Loucy (cell line): ENCODE data around the gene TACR1.

Experiments used
- H2AFZ ChIP-seq: fragments of 200-600 bp; sonication (generic); 2 replicates; pipeline ENCODE4 v1.6.0; 2016; ENCODE audit warnings: antibody characterized with exemption, mild to moderate bottlenecking, low read length, moderate library complexity
- H3F3A ChIP-seq: fragments of 200-600 bp; 2 replicates; pipeline ENCODE4 v1.6.0; 2016; ENCODE audit warnings: antibody characterized with exemption, low read depth, mild to moderate bottlenecking
- H3K27me3 ChIP-seq: fragments of 200-600 bp; sonication (generic); 2 replicates; pipeline ENCODE4 v1.6.1; 2014; ENCODE audit warnings: low read length, mild to moderate bottlenecking; ENCODE audit not compliant: insufficient read depth, poor library complexity, severe bottlenecking
- H3K36me3 ChIP-seq: fragments of 200-600 bp; sonication (generic); 2 replicates; pipeline ENCODE4 v1.6.1; 2016; ENCODE audit warnings: low read length; ENCODE audit not compliant: insufficient read depth
- H3K4me1 ChIP-seq: fragments of 200-600 bp; sonication (generic); 2 replicates; pipeline ENCODE4 v1.5.1; 2014; ENCODE audit warnings: low read length, mild to moderate bottlenecking; ENCODE audit not compliant: insufficient read depth, poor library complexity, severe bottlenecking
- H3K4me2 ChIP-seq: fragments of 200-600 bp; sonication (generic); 2 replicates; pipeline ENCODE4 v1.6.0; 2014; ENCODE audit warnings: antibody characterized with exemption, low read length, low read depth, mild to moderate bottlenecking; ENCODE audit not compliant: poor library complexity, severe bottlenecking
- H3K4me3 ChIP-seq: fragments of 200-600 bp; sonication (generic); 2 replicates; pipeline ENCODE4 v1.5.1; 2014; ENCODE audit warnings: low read length, mild to moderate bottlenecking, mixed read lengths; ENCODE audit not compliant: poor library complexity, severe bottlenecking
- H3K79me2 ChIP-seq: fragments of 200-600 bp; sonication (generic); 2 replicates; pipeline ENCODE4 v1.6.1; 2014; ENCODE audit warnings: low read length; ENCODE audit not compliant: insufficient read depth
- H3K9ac ChIP-seq: fragments of 200-600 bp; sonication (generic); 2 replicates; pipeline ENCODE4 v1.6.0; 2014; ENCODE audit warnings: mild to moderate bottlenecking, low read depth, low read length, moderate library complexity; ENCODE audit not compliant: poor library complexity, severe bottlenecking
- H3K9me2 ChIP-seq: fragments of 200-600 bp; sonication (generic); replicated peaks from 2 replicates; pipeline ENCODE4 v1.6.1; 2016; ENCODE audit warnings: low read depth, low read length, mixed read lengths
- H3K9me3 ChIP-seq: fragments of 200-600 bp; sonication (generic); 2 replicates; pipeline ENCODE4 v1.6.1; 2014; ENCODE audit warnings: mild to moderate bottlenecking, antibody characterized with exemption, low read length, low read depth; ENCODE audit not compliant: insufficient read depth
- H4K20me1 ChIP-seq: fragments of 200-600 bp; sonication (generic); 2 replicates; pipeline ENCODE4 v1.6.0; 2014; ENCODE audit warnings: antibody characterized with exemption, low read length, mild to moderate bottlenecking; ENCODE audit not compliant: insufficient read depth, poor library complexity, severe bottlenecking
- EZH2phosphoT487 ChIP-seq: fragments of 200-600 bp; IDR thresholded peaks from 2 replicates; pipeline ENCODE4 v1.6.1; 2018; ENCODE audit warnings: antibody characterized with exemption, mild to moderate bottlenecking, moderate library complexity, borderline replicate concordance
- TF ChIP-seq, protein P1 (sequence below): fragments of 200-600 bp; sonication (generic); conservative IDR thresholded peaks from 2 replicates; pipeline ENCODE4 v1.5.1; 2014; ENCODE audit warnings: mild to moderate bottlenecking, antibody characterized with exemption, low read length

Gene TACR1

DNA sequence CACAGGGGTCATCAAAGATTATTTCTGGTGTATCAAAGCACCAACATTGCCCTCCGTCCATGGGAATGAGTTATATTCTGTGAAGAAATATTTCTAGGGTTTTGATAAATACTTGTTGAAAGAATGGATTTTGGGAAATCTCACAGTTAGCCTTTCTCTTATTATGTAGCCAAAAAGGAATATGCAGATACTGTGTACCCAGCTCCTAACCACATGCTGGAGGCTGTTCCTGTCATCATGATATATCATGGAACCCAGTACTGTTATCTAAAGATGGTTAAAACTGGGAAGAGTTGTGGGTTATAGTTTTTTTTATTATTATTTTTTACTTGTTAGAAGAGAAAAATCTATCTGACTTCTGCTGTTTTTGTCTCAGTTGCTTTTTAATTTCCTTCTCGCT lies 158.1 kb downstream of the TACR1 start:
- Histone ChIP-seq H3K9me3 (no peaks in the 10 kb centered on the region), H3K4me3 (no peak overlapping the region), H4K20me1 (no peaks in the 10 kb centered on the region), H3K79me2 (no peaks in the 10 kb centered on the region), H3K4me2 (no peak overlapping the region), H3K9ac (no peak overlapping the region), H3F3A (no peaks in the 10 kb centered on the region), H2AFZ (no peak overlapping the region), H3K4me1 (no peaks in the 10 kb centered on the region), H3K27me3 (no peaks in the 10 kb centered on the region), H3K36me3 (no peaks in the 10 kb centered on the region), H3K9me2 (no peaks in the 10 kb centered on the region)
- TF ChIP-seq, protein P1, sequence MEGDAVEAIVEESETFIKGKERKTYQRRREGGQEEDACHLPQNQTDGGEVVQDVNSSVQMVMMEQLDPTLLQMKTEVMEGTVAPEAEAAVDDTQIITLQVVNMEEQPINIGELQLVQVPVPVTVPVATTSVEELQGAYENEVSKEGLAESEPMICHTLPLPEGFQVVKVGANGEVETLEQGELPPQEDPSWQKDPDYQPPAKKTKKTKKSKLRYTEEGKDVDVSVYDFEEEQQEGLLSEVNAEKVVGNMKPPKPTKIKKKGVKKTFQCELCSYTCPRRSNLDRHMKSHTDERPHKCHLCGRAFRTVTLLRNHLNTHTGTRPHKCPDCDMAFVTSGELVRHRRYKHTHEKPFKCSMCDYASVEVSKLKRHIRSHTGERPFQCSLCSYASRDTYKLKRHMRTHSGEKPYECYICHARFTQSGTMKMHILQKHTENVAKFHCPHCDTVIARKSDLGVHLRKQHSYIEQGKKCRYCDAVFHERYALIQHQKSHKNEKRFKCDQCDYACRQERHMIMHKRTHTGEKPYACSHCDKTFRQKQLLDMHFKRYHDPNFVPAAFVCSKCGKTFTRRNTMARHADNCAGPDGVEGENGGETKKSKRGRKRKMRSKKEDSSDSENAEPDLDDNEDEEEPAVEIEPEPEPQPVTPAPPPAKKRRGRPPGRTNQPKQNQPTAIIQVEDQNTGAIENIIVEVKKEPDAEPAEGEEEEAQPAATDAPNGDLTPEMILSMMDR = no peak
- no peak for TF ChIP-seq EZH2phosphoT487

DNA sequence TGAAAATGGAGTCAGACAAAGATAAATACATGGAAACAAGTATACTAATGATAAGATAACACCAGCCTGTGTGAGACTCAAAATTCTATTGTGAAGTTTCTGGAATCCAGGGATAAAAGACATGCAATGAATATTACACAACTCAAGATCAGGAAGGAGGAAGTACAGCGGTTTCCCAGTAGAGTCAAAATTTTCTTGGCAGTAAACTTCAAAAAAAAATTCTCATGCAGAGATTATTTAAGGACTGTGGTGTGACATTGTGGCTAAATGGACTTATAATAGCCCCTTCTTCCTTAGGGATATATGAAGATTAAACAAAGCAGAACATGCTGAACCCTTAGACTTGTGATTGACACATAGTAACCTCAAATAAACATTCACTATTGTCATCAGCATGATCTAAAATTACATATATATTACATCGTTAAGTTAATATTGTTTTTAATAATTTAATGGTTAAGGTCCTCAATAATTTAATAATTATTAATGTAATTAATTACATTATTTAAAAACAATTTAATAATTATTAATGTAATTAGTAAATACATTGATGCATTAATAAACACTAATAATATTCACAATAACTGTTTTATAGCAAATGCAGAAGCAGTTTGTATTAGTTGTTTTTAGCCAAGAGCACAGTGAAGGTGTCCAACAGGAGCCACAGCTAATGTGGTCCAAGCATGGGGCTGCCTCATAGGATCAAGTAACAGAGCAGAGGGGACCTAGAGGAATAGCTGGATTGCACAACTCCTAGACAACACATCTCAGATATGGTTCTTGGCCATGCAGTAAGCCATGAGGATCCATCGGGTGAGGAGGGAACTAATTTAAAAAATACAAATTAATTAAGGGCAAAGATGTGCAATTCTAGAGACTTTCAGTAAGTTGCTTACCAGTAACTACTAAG lies 163.6 kb downstream of the TACR1 start:
- H3K4me1 ChIP-seq = peaks cover 20% of the 10 kb centered on the region
- H3K27me3 ChIP-seq = no peaks in the 10 kb centered on the region
- H3K4me2 ChIP-seq = no peak overlapping the region
- no peak overlapping the region for H3K4me3 ChIP-seq
- H3K9ac ChIP-seq = no peak overlapping the region
- no peaks in the 10 kb centered on the region for H3K9me2 ChIP-seq
- no peak overlapping the region for H2AFZ ChIP-seq
- no peaks in the 10 kb centered on the region for H3F3A ChIP-seq
- H3K36me3 ChIP-seq = no peaks in the 10 kb centered on the region
- TF ChIP-seq, protein P1 = no peak
- no peak for TF ChIP-seq EZH2phosphoT487
- H3K9me3 ChIP-seq = no peaks in the 10 kb centered on the region
- no peaks in the 10 kb centered on the region for H3K79me2 ChIP-seq
- H4K20me1 ChIP-seq = no peaks in the 10 kb centered on the region

DNA sequence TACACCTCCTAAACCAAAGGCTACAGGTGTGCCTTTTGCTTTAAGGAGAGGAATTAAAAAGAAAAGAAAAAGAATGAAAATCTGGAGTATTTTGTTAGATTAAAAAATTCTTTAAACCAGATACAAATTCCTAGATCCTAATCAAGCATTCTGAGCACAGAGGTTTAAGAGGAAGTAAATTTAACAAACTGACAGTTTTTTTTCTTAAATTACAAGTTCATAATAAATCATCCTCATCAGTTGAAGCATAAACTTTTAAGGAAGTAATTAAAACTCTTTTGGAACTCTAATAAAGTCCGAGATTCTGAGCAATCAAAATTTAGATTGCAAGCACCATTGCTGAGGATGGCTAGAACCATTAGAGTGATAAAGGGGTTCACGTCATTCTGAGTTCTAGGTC lies 165.8 kb downstream of the TACR1 start:
- TF ChIP-seq EZH2phosphoT487 = no peak
- Histone ChIP-seq H3F3A (no peaks in the 10 kb centered on the region), H3K79me2 (no peaks in the 10 kb centered on the region), H3K9me3 (no peaks in the 10 kb centered on the region), H3K36me3 (no peaks in the 10 kb centered on the region), H3K9me2 (no peaks in the 10 kb centered on the region), H3K9ac (no peak overlapping the region), H4K20me1 (no peaks in the 10 kb centered on the region), H3K27me3 (no peaks in the 10 kb centered on the region), H3K4me2 (no peak overlapping the region), H2AFZ (no peak overlapping the region), H3K4me1 (peaks cover 24% of the 10 kb centered on the region), H3K4me3 (no peak overlapping the region)
